GM19239 (cell line): ENCODE measurements around the gene ASB15.

Experiments
- DNase-seq: peaks from one replicate; pipeline ENCODE4 v3.0.0; 2011; ENCODE audit warnings: low spot score; ENCODE audit not compliant: insufficient read length
- FAIRE-seq: peaks from 2 replicates; lab custom pipeline; 2011; peaks lifted over from hg19 to GRCh38; lab: Jason Lieb, UNC

Gene ASB15

GRCh38 chr7:123660514-123661354 lies 59.1 kb downstream of the ASB15 start:
- FAIRE-seq = no peak
- no peak for DNase-seq

GRCh38 chr7:123661765-123662164 lies 60.1 kb downstream of the ASB15 start:
- no peak for FAIRE-seq

GRCh38 chr7:123662293-123662692 lies 60.7 kb downstream of the ASB15 start:
- FAIRE-seq (no peak), DNase-seq (no peak)

More at GRCh38 chr7:123661765-123662164, 60.1 kb downstream of the ASB15 start:
- DNase-seq = no peak

GRCh38 chr7:123662755-123663154 lies 61.1 kb downstream of the ASB15 start:
- DNase-seq = no peak
- no peak for FAIRE-seq

GRCh38 chr7:123663200-123663599 lies 61.6 kb downstream of the ASB15 start:
- DNase-seq = no peak
- FAIRE-seq = no peak

- FAIRE-seq (no peak), DNase-seq (no peak)
These were observed 63.5 kb downstream of the ASB15 start for GRCh38 chr7:123665157-123665556.

- no peak for FAIRE-seq
- no peak for DNase-seq
These were observed 64.3 kb downstream of the ASB15 start for GRCh38 chr7:123665896-123666295.

GRCh38 chr7:123666492-123666891 lies 64.9 kb downstream of the ASB15 start:
- DNase-seq (no peak), FAIRE-seq (no peak)

GRCh38 chr7:123669485-123669884 lies 67.9 kb downstream of the ASB15 start:
- FAIRE-seq (no peak), DNase-seq (no peak)

- DNase-seq (no peak), FAIRE-seq (no peak)
These were observed 71.6 kb downstream of the ASB15 start for GRCh38 chr7:123673137-123673732.

- DNase-seq (no peak), FAIRE-seq (no peak)
These were observed 72.3 kb downstream of the ASB15 start for GRCh38 chr7:123673752-123674398.

GRCh38 chr7:123674399-123675180 lies 73.0 kb downstream of the ASB15 start:
- DNase-seq (no peak), FAIRE-seq (no peak)

- FAIRE-seq (no peak), DNase-seq (no peak)
These were observed 73.5 kb downstream of the ASB15 start for GRCh38 chr7:123675181-123675473.

GRCh38 chr7:123677061-123677715 lies 75.6 kb downstream of the ASB15 start:
- FAIRE-seq (no peak), DNase-seq (no peak)

GRCh38 chr7:123679614-123680013 lies 78.0 kb downstream of the ASB15 start:
- no peak for FAIRE-seq
- no peak for DNase-seq

GRCh38 chr7:123680580-123680979 lies 79.0 kb downstream of the ASB15 start:
- no peak for FAIRE-seq
- DNase-seq = no peak

- DNase-seq (no peak), FAIRE-seq (no peak)
These were observed 79.9 kb downstream of the ASB15 start for GRCh38 chr7:123681561-123681960.

GRCh38 chr7:123682690-123683089 lies 81.1 kb downstream of the ASB15 start:
- DNase-seq (no peak), FAIRE-seq (peak; percentile 44)

- FAIRE-seq (peak; percentile 14), DNase-seq (no peak)
These were observed 85.5 kb downstream of the ASB15 start for GRCh38 chr7:123687161-123687560.

GRCh38 chr7:123687727-123688126 lies 86.1 kb downstream of the ASB15 start:
- peak; percentile 48 for FAIRE-seq

More at GRCh38 chr7:123687727-123688126, 86.1 kb downstream of the ASB15 start:
- DNase-seq = no peak
